Tibial nerve (tissue), 4 donors: Measurements from ENCODE around the gene NOL11.

ENCODE experiments used
- EP300 ChIP-seq, 2 donors: sonication (generic); formaldehyde crosslinking; IDR thresholded peaks; one replicate each; pipeline ENCODE4 v1.6.1; 2017; ENCODE audit warnings: antibody characterized with exemption in 2 of 2, mild to moderate bottlenecking in 1 of 2
- POLR2A ChIP-seq, 2 donors: fragments of 450-650 bp; IDR thresholded peaks; one replicate each; pipeline ENCODE4 v1.6.1; 2017; ENCODE audit warnings: antibody characterized with exemption in 2 of 2, mild to moderate bottlenecking in 2 of 2, moderate library complexity in 2 of 2
- TF ChIP-seq, protein P1 (sequence below), 5 experiments: fragments of 200-600 bp in 3 of 5; fragments of 450-650 bp in 2 of 5; sonication (generic) in 3 of 5; IDR thresholded peaks; one replicate each; pipeline ENCODE4 v1.5.1; 2016 to 2019; ENCODE audit warnings: antibody characterized with exemption in 5 of 5, mild to moderate bottlenecking in 3 of 5, moderate library complexity in 2 of 5

DNA sequence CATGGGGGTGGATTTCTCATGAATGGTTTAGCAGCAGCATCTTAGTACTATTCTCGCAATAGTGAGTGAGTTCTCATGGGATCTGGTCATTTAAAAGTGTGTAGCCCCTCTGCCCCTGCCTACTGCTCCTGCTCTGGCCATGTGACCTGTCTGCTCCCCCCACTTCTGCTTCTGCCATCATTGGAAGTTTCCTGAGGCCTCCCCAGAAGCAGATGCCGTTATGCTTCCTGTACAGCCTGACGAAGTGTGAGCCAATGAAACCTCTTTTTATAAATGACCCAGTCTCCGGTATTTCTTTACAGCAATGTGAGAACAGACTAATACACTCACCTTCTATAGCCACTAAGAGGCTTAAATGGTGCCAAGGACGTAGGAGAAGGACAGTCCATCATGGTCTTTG, 51.5 kb downstream of the NOL11 start:
- TF ChIP-seq, protein P1, sequence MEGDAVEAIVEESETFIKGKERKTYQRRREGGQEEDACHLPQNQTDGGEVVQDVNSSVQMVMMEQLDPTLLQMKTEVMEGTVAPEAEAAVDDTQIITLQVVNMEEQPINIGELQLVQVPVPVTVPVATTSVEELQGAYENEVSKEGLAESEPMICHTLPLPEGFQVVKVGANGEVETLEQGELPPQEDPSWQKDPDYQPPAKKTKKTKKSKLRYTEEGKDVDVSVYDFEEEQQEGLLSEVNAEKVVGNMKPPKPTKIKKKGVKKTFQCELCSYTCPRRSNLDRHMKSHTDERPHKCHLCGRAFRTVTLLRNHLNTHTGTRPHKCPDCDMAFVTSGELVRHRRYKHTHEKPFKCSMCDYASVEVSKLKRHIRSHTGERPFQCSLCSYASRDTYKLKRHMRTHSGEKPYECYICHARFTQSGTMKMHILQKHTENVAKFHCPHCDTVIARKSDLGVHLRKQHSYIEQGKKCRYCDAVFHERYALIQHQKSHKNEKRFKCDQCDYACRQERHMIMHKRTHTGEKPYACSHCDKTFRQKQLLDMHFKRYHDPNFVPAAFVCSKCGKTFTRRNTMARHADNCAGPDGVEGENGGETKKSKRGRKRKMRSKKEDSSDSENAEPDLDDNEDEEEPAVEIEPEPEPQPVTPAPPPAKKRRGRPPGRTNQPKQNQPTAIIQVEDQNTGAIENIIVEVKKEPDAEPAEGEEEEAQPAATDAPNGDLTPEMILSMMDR (IDR thresholded peaks at IDR 0.05), result no peak
- TF ChIP-seq POLR2A (IDR thresholded peaks at IDR 0.05) (no peak), EP300 (IDR thresholded peaks at IDR 0.05) (no peak)
